ENCODE measurements around the gene KRT76. TPM values are rescaled to one million over a fixed set of nuclear protein-coding genes. Genes with fewer than 3 reads are reported as not detected.

The KRT76 gene
- total RNA-seq, 1 experiment from 2014 or later = not detected

DNA sequence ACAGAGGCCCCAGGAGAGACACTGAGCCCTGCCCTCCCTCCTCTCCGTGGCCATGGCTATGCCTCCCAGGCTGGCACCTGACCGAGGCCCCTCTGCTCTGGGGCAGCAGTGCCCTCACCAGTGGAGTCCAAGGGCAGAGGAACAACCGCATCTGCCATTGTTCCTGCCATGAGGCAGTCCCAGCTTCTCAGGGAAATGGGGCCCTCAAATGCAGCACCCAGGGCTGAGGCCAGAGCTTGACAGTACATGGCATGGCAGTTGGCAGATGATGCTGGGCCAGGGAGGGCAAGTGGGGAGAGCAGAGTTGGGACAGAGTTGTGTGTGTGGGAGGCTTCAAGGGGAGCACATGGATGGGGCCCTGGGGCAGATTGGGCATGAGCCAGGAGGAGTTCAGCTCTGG lies 52.8 kb downstream of the KRT76 start:
- no peaks in the 10 kb centered on the region for H3K4me1 Mint-ChIP-seq (ENCODE audit: low read depth, unreplicated experiment)
- H3K4me3 Mint-ChIP-seq (ENCODE audit: unreplicated experiment) = no peak overlapping the region
- Histone ChIP-seq H3K36me3 (ENCODE audit: control insufficient read depth, insufficient read depth, low read length) (no peaks in the 10 kb centered on the region), H3K27me3 (replicated peaks; ENCODE audit: control insufficient read depth, insufficient read depth, low read length) (no peaks in the 10 kb centered on the region), H3K4me1 (no peaks in the 10 kb centered on the region), H3K4me3 (ENCODE audit: low read depth, low read length) (no peak overlapping the region), H3K9me3 (no peaks in the 10 kb centered on the region)
- TF ChIP-seq, protein P1, sequence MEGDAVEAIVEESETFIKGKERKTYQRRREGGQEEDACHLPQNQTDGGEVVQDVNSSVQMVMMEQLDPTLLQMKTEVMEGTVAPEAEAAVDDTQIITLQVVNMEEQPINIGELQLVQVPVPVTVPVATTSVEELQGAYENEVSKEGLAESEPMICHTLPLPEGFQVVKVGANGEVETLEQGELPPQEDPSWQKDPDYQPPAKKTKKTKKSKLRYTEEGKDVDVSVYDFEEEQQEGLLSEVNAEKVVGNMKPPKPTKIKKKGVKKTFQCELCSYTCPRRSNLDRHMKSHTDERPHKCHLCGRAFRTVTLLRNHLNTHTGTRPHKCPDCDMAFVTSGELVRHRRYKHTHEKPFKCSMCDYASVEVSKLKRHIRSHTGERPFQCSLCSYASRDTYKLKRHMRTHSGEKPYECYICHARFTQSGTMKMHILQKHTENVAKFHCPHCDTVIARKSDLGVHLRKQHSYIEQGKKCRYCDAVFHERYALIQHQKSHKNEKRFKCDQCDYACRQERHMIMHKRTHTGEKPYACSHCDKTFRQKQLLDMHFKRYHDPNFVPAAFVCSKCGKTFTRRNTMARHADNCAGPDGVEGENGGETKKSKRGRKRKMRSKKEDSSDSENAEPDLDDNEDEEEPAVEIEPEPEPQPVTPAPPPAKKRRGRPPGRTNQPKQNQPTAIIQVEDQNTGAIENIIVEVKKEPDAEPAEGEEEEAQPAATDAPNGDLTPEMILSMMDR (IDR thresholded peaks at IDR 0.05; ENCODE audit: insufficient read depth in 1 of 2, low read depth in 1 of 2, low read length in 1 of 2, severe bottlenecking in 1 of 2, unreplicated experiment in 1 of 2) = no peak
- intact Hi-C loops (cut with micrococcal nuclease; ENCODE audit: unreplicated experiment) = no loop called here
- no peak for DNase-seq
- no TSS peak for BruUV-seq (replicated peaks)
- POLR2A ChIA-PET = no interaction called here
- H3K27ac Mint-ChIP-seq (ENCODE audit: unreplicated experiment) = no peak overlapping the region
- peaks cover 9% of the 10 kb centered on the region for H3K27me3 Mint-ChIP-seq (ENCODE audit: insufficient read depth, unreplicated experiment)
- H3K36me3 Mint-ChIP-seq (ENCODE audit: insufficient read depth, unreplicated experiment) = no peaks in the 10 kb centered on the region
- no peaks in the 10 kb centered on the region for H3K9me3 Mint-ChIP-seq (ENCODE audit: unreplicated experiment)
- CTCF ChIA-PET = no interaction called here

DNA sequence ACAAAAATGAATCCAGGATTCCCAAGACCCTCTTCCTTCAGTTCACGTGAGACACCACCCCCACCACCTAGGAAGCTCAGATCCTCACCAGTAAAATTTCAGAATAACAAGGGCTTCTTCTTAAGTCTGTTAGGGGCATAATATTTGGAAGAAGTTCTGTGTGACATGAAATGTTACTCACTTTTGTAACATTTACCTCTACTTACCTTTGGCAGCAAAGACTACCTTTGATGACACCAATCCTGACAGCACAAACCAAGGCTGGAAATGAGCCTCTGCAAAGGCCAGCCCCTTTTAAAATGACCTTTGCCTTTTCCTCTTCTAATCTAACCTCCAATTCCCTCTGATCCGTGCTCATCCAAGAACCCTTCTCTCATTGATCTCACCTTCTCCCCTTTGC lies 54.5 kb downstream of the KRT76 start:
- H3K9me3 Mint-ChIP-seq (ENCODE audit: unreplicated experiment) = no peaks in the 10 kb centered on the region
- POLR2A ChIA-PET = no interaction called here
- TF ChIP-seq, protein P1 (IDR thresholded peaks at IDR 0.05; ENCODE audit: insufficient read depth in 1 of 2, low read depth in 1 of 2, low read length in 1 of 2, severe bottlenecking in 1 of 2, unreplicated experiment in 1 of 2) = no peak
- DNase-seq = no peak
- no peak overlapping the region for H3K27ac Mint-ChIP-seq (ENCODE audit: unreplicated experiment)
- no peaks in the 10 kb centered on the region for H3K27me3 ChIP-seq (replicated peaks; ENCODE audit: control insufficient read depth, insufficient read depth, low read length)
- H3K4me1 Mint-ChIP-seq (ENCODE audit: low read depth, unreplicated experiment) = no peaks in the 10 kb centered on the region
- no peaks in the 10 kb centered on the region for H3K9me3 ChIP-seq
- no peak overlapping the region for H3K4me3 Mint-ChIP-seq (ENCODE audit: unreplicated experiment)
- H3K27me3 Mint-ChIP-seq (ENCODE audit: insufficient read depth, unreplicated experiment) = peaks cover 6% of the 10 kb centered on the region
- no peaks in the 10 kb centered on the region for H3K36me3 ChIP-seq (ENCODE audit: control insufficient read depth, insufficient read depth, low read length)
- H3K36me3 Mint-ChIP-seq (ENCODE audit: insufficient read depth, unreplicated experiment) = no peaks in the 10 kb centered on the region
- no TSS peak for BruUV-seq (replicated peaks)
- intact Hi-C loops (cut with micrococcal nuclease; ENCODE audit: unreplicated experiment) = no loop called here
- no peak overlapping the region for H3K4me3 ChIP-seq (ENCODE audit: low read depth, low read length)
- CTCF ChIA-PET = no interaction called here
- H3K4me1 ChIP-seq = no peaks in the 10 kb centered on the region

DNA sequence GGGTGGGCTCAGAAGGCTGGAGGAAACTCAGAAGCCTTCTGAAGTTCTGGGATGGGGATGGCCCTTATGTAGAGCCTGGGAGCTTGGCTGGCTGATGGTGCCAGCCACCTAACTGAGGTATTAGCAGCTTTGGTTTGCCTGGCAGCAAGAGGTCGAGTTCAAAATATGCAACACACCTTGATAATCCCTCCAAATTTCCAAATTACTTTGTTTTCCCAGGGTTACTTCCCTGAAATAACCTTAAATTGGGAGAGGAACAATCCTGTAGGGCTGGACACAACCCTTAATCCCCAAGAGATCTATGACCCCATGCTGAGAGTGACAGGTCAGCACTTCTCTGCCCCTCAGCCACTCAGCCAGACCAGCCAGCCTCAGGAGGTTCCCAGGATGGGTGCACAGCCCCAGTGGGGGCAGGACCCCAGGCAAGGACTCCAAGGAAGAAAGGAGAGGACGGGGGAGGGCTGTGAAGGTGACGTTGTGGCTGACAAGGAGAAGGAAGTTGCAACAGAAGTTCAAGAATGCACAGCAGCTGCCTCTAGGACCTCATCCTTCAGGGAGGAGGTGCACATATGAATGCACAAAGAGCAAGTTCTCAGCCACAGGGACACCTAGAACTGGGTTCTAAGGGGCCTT lies 55.2 kb downstream of the KRT76 start:
- Histone ChIP-seq H3K4me1 (no peaks in the 10 kb centered on the region), H3K9me3 (no peaks in the 10 kb centered on the region), H3K27me3 (replicated peaks; ENCODE audit: control insufficient read depth, insufficient read depth, low read length) (no peaks in the 10 kb centered on the region), H3K36me3 (ENCODE audit: control insufficient read depth, insufficient read depth, low read length) (no peaks in the 10 kb centered on the region), H3K4me3 (ENCODE audit: low read depth, low read length) (no peak overlapping the region)
- Mint-ChIP-seq H3K4me1 (ENCODE audit: low read depth, unreplicated experiment) (no peaks in the 10 kb centered on the region), H3K27me3 (ENCODE audit: insufficient read depth, unreplicated experiment) (peaks cover 5% of the 10 kb centered on the region), H3K27ac (ENCODE audit: unreplicated experiment) (no peak overlapping the region), H3K9me3 (ENCODE audit: unreplicated experiment) (no peaks in the 10 kb centered on the region), H3K36me3 (ENCODE audit: insufficient read depth, unreplicated experiment) (no peaks in the 10 kb centered on the region), H3K4me3 (ENCODE audit: unreplicated experiment) (no peak overlapping the region)
- ChIA-PET POLR2A (no interaction called here), CTCF (interaction anchor here (0.5 kb wide), 1 partner anchor 29 kb away, joined by 4 read pairs; no protein-coding TSS in a partner anchor)
- no peak for DNase-seq
- intact Hi-C loops (cut with micrococcal nuclease; ENCODE audit: unreplicated experiment) = no loop called here
- TF ChIP-seq, protein P1 (IDR thresholded peaks at IDR 0.05; ENCODE audit: insufficient read depth in 1 of 2, low read depth in 1 of 2, low read length in 1 of 2, severe bottlenecking in 1 of 2, unreplicated experiment in 1 of 2) = no peak
- BruUV-seq (replicated peaks) = no TSS peak

Data from Caco-2 (cell line).